ENCODE data around the gene RFX2. TPM values are rescaled to one million over a fixed set of nuclear protein-coding genes. Genes with fewer than 3 reads are reported as not detected.

Gene RFX2
- total and polyA plus RNA-seq, 9 of the 15 experiments (the other 6 are each of a cell fraction or from before 2014, with no cell fraction given) = 3.6 to 18.7 (median 8.7) TPM

- no peak for TF ChIP-seq TFE3 (CRISPR knock-in tag; IDR thresholded peaks at IDR 0.05)
- TF ChIP-seq SRF (CRISPR knock-in tag; IDR thresholded peaks at IDR 0.05) = 0 out of 4 replicates have a peak, but pooled peaks of 1 of the 2 experiments have one; percentile 38
- no peak for TF ChIP-seq GMEB1 (CRISPR knock-in tag; IDR thresholded peaks at IDR 0.05)
- TF ChIP-seq TEAD2 (tag; IDR thresholded peaks at IDR 0.05) = no peak
- no peak for TF ChIP-seq ASH1L (IDR thresholded peaks at IDR 0.05; ENCODE audit: borderline replicate concordance, low read depth, partially characterized antibody)
- peak; percentile 61 for TF ChIP-seq SMARCA4 (IDR thresholded peaks at IDR 0.05)
- peak in 1 of 2 experiments; percentile 21; a peak in 1 of 4 replicates for TF ChIP-seq MAZ (CRISPR knock-in tag; conservative IDR thresholded peaks at IDR 0.05 in 1 of 2, IDR thresholded peaks at IDR 0.05 in 1 of 2)
- TF ChIP-seq ZNF395 (CRISPR knock-in tag; IDR thresholded peaks at IDR 0.05) = peak; percentile 53
- TF ChIP-seq NFE2 (IDR thresholded peaks at IDR 0.05; ENCODE audit: low read depth) = peak; percentile 94
- peak; percentile 80 for TF ChIP-seq MAFK (IDR thresholded peaks at IDR 0.05; ENCODE audit: low read length)
- TF ChIP-seq PRMT5 (CRISPR knock-in tag; IDR thresholded peaks at IDR 0.05) = no peak
- TF ChIP-seq MEIS2 (IDR thresholded peaks at IDR 0.05; ENCODE audit: partially characterized antibody) = no peak
- no peak for TF ChIP-seq ZNF511 (CRISPR knock-in tag; IDR thresholded peaks at IDR 0.05)
- TF ChIP-seq ETV1 (tag; conservative IDR thresholded peaks at IDR 0.05; ENCODE audit: low read depth) = 0 out of 2 replicates have a peak, but pooled peaks have one; percentile 21
- no peak for TF ChIP-seq ZNF23 (CRISPR knock-in tag; IDR thresholded peaks at IDR 0.05)
These were observed 156.6 kb downstream of the RFX2 start (continued) for GRCh38 chr19:5953680-5954213.
